Ascending aorta (tissue), 2 donors: Measurements from ENCODE around the gene MICU1. TPM values are rescaled to one million over a fixed set of nuclear protein-coding genes. Genes with fewer than 3 reads are reported as not detected.

Source experiments
- DNase-seq, 2 donors: peaks; one replicate each; pipeline ENCODE4 v3.0.0-alpha.2; 2019; ENCODE audit warnings: low spot score in 2 of 2
- H3K27ac ChIP-seq, 2 donors: fragments of 200-600 bp; sonication (generic); one replicate each; pipeline ENCODE4 v1.5.1; 2016 to 2017; ENCODE audit warnings: mild to moderate bottlenecking in 1 of 2
- H3K27me3 ChIP-seq: fragments of 200-600 bp; sonication (generic); one replicate; pipeline ENCODE4 v1.5.1; 2017
- H3K36me3 ChIP-seq, 2 donors: fragments of 200-600 bp; sonication (generic); one replicate each; pipeline ENCODE4 v1.5.1; 2016
- H3K4me1 ChIP-seq, 2 donors: fragments of 200-600 bp; sonication (generic); one replicate each; pipeline ENCODE4 v1.5.1; 2016 to 2017; ENCODE audit warnings: mild to moderate bottlenecking in 1 of 2
- H3K4me3 ChIP-seq, 2 donors: fragments of 200-600 bp; sonication (generic); one replicate each; pipeline ENCODE4 v1.5.1; 2016 to 2017; ENCODE audit warnings: mild to moderate bottlenecking in 1 of 2
- H3K9me3 ChIP-seq, 2 donors: fragments of 200-600 bp; sonication (generic); one replicate each; pipeline ENCODE4 v1.5.1; 2016
- CTCF ChIP-seq, 3 experiments: fragments of 200-600 bp in 2 of 3; fragments of 450-650 bp in 1 of 3; sonication (generic) in 2 of 3; IDR thresholded peaks; one replicate each; pipeline ENCODE4 v1.5.1; 2016 to 2019; ENCODE audit warnings: antibody characterized with exemption in 3 of 3, mild to moderate bottlenecking in 1 of 3, moderate library complexity in 1 of 3
- intact Hi-C: fragments of 100-400 bp; cut with DNase I; formaldehyde crosslinking; loops from one replicate; pipeline ENCODE4 v1.15.1; 2023
- total RNA-seq: library from RNA; depleted of rRNA; stranded (reverse); fragments of >200 nt; gene quantifications from one replicate; pipeline ENCODE4 v1.1.0, GENCODE V29; 2016

Gene MICU1
- total RNA-seq, 1 donor from 2014 or later: 18.9 TPM

GRCh38 chr10:72429931-72430330 lies 195.9 kb downstream of the MICU1 start:
- intact Hi-C loops: no loop called here
- Histone ChIP-seq H3K9me3 (no peaks in the 10 kb centered on the region), H3K27me3 (no peaks in the 10 kb centered on the region), H3K4me1 (no peaks in the 10 kb centered on the region), H3K27ac (no peak overlapping the region), H3K4me3 (no peak overlapping the region), H3K36me3 (no peaks in the 10 kb centered on the region)
- TF ChIP-seq CTCF (IDR thresholded peaks at IDR 0.05): no peak
- no peak for DNase-seq

GRCh38 chr10:72426986-72427385 lies 198.9 kb downstream of the MICU1 start:
- no peaks in the 10 kb centered on the region for H3K27me3 ChIP-seq
- no peak for TF ChIP-seq CTCF (IDR thresholded peaks at IDR 0.05)
- H3K4me3 ChIP-seq: no peak overlapping the region
- no peak overlapping the region for H3K27ac ChIP-seq
- intact Hi-C loops: no loop called here
- no peaks in the 10 kb centered on the region for H3K4me1 ChIP-seq
- DNase-seq: no peak
- H3K36me3 ChIP-seq: peaks cover 3 to 12% of the 10 kb centered on the region in 2 donors
- no peaks in the 10 kb centered on the region for H3K9me3 ChIP-seq

GRCh38 chr10:72425133-72425532 lies 200.7 kb downstream of the MICU1 start:
- Histone ChIP-seq H3K27ac (no peak overlapping the region), H3K4me3 (no peak overlapping the region), H3K27me3 (no peaks in the 10 kb centered on the region), H3K4me1 (no peaks in the 10 kb centered on the region), H3K9me3 (no peaks in the 10 kb centered on the region), H3K36me3 (peaks cover 10 to 29% of the 10 kb centered on the region in 2 donors)
- DNase-seq: no peak
- intact Hi-C loops: no loop called here
- no peak for TF ChIP-seq CTCF (IDR thresholded peaks at IDR 0.05)

- no peak for TF ChIP-seq CTCF (IDR thresholded peaks at IDR 0.05)
- H3K27ac ChIP-seq: no peak overlapping the region
- H3K4me1 ChIP-seq: no peaks in the 10 kb centered on the region
- intact Hi-C loops: no loop called here
- no peaks in the 10 kb centered on the region for H3K9me3 ChIP-seq
- no peak for DNase-seq
- no peaks in the 10 kb centered on the region for H3K27me3 ChIP-seq
- peaks cover 13 to 35% of the 10 kb centered on the region in 2 donors for H3K36me3 ChIP-seq
- H3K4me3 ChIP-seq: no peak overlapping the region
Observed at GRCh38 chr10:72424561-72424960, 201.3 kb downstream of the MICU1 start.

- DNase-seq: no peak
- Histone ChIP-seq H3K27ac (no peak overlapping the region), H3K9me3 (no peaks in the 10 kb centered on the region), H3K4me3 (no peak overlapping the region), H3K36me3 (peaks cover 13 to 35% of the 10 kb centered on the region in 2 donors), H3K4me1 (no peaks in the 10 kb centered on the region), H3K27me3 (no peaks in the 10 kb centered on the region)
- TF ChIP-seq CTCF (IDR thresholded peaks at IDR 0.05): no peak
- intact Hi-C loops: no loop called here
Observed at GRCh38 chr10:72423426-72423825, 202.5 kb downstream of the MICU1 start.

- TF ChIP-seq CTCF (IDR thresholded peaks at IDR 0.05): no peak
- intact Hi-C loops: no loop called here
- Histone ChIP-seq H3K36me3 (peaks cover 13 to 35% of the 10 kb centered on the region in 2 donors), H3K27me3 (no peaks in the 10 kb centered on the region), H3K27ac (no peak overlapping the region), H3K4me1 (no peaks in the 10 kb centered on the region), H3K9me3 (no peaks in the 10 kb centered on the region), H3K4me3 (no peak overlapping the region)
- DNase-seq: no peak
Observed at GRCh38 chr10:72421885-72422540, 203.9 kb downstream of the MICU1 start.
